GM10266 (cell line): ENCODE data around the gene SLC25A45.

Experiments used
- DNase-seq: peaks from one replicate; pipeline ENCODE4 v3.0.0; 2012; ENCODE audit errors: extremely low spot score
- TF ChIP-seq, protein P1 (sequence below): IDR thresholded peaks from 2 replicates; pipeline ENCODE4 v1.5.1; 2012; ENCODE audit warnings: mild to moderate bottlenecking, low read depth; ENCODE audit not compliant: control insufficient read depth, insufficient read depth; ENCODE audit errors: missing control alignments

SLC25A45 gene

DNA sequence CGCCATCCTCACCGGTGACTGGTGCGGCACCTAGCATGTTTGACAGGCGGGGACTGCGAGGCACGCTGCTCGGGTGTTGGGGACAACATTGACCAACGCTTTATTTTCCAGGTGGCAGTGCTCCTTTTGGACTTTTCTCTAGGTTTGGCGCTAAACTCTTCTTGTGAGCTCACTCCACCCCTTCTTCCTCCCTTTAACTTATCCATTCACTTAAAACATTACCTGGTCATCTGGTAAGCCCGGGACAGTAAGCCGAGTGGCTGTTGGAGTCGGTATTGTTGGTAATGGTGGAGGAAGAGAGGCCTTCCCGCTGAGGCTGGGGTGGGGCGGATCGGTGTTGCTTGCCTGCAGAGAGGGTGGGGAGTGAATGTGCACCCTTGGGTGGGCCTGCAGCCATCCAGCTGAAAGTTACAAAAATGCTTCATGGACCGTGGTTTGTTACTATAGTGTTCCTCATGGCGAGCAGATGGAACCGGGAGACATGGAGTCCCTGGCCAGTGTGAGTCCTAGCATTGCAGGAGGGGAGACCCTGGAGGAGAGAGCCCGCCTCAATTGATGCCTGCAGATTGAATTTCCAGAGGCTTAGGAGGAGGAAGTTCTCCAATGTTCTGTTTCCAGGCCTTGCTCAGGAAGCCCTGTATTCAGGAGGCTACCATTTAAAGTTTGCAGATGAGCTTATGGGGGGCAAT is 41.2 kb upstream of the SLC25A45 start:
- no peak for DNase-seq

DNA sequence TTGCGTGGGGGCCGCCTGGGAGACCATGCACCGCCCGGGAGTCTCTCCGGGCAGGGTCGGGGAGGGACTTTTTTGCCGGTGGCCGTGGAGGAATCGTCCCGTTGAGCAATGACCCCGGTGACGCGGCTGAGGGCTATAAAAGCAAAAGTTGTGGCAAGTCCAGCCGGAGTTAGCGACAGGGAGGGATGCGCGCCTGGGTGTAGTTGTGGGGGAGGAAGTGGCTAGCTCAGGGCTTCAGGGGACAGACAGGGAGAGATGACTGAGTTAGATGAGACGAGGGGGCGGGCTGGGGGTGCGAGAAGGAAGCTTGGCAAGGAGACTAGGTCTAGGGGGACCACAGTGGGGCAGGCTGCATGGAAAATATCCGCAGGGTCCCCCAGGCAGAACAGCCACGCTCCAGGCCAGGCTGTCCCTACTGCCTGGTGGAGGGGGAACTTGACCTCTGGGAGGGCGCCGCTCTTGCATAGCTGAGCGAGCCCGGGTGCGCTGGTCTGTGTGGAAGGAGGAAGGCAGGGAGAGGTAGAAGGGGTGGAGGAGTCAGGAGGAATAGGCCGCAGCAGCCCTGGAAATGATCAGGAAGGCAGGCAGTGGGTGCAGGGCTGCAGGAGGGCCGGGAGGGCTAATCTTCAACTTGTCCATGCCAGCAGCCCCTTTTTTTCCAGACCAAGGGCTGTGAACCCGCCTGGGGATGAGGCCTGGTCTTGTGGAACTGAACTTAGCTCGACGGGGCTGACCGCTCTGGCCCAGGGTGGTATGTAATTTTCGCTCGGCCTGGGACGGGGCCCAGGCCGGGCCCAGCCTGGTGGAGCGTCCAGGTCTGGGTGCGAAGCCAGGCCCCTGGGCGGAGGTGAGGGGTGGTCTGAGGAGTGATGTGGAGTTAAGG is 40.4 kb upstream of the SLC25A45 start, which contains the start of gene NEAT1:
TSS of gene NEAT1 (plus strand) at position 166 of the 883 bp plus-strand sequence.
- peak; percentile 81 for DNase-seq
- TF ChIP-seq, protein P1, sequence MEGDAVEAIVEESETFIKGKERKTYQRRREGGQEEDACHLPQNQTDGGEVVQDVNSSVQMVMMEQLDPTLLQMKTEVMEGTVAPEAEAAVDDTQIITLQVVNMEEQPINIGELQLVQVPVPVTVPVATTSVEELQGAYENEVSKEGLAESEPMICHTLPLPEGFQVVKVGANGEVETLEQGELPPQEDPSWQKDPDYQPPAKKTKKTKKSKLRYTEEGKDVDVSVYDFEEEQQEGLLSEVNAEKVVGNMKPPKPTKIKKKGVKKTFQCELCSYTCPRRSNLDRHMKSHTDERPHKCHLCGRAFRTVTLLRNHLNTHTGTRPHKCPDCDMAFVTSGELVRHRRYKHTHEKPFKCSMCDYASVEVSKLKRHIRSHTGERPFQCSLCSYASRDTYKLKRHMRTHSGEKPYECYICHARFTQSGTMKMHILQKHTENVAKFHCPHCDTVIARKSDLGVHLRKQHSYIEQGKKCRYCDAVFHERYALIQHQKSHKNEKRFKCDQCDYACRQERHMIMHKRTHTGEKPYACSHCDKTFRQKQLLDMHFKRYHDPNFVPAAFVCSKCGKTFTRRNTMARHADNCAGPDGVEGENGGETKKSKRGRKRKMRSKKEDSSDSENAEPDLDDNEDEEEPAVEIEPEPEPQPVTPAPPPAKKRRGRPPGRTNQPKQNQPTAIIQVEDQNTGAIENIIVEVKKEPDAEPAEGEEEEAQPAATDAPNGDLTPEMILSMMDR, result no peak

More for the DNA sequence above, 41.2 kb upstream of the SLC25A45 start:
- TF ChIP-seq, protein P1, result no peak

DNA sequence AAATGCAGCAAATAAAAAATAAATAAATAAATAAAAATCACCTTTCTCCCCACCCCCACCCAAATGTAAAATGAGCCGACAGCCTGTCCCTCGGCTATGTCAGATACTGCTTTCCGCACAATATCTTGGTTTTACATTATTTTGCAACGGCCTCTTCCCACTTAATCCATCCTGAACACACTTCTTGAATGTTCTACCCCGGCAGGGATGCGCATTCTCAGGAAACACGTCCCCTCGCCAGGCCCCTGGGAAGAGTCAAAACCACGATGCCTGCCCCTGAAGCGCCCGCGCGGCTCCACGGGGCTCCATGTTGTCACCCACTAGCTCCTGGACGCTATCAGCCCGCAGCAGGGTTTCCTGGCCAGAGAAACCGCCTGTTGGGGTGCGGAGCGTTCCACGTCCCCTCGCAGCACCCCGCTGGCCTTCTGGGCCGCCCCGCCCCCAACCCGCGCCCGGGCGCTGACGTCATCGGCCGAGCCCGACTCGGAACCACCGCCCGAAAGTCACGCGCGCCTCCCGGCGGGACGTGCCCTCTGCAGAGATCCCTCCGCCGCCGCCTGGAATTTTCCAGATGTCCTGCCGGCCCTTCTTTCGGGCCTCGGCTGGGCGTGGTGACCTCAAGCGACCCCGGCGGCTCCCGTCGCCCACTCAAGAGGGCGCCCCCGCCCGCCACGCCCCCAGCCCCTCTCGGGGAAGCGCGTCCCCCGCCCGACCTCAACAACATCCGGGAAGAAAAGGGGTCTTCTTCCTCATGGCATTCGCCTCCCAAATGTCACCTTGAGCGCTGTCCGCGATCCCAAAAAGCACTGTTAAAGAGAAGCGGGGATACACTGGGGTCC is 39.6 kb upstream of the SLC25A45 start:
- peak; percentile 82 for DNase-seq
- TF ChIP-seq, protein P1, result no peak

DNA sequence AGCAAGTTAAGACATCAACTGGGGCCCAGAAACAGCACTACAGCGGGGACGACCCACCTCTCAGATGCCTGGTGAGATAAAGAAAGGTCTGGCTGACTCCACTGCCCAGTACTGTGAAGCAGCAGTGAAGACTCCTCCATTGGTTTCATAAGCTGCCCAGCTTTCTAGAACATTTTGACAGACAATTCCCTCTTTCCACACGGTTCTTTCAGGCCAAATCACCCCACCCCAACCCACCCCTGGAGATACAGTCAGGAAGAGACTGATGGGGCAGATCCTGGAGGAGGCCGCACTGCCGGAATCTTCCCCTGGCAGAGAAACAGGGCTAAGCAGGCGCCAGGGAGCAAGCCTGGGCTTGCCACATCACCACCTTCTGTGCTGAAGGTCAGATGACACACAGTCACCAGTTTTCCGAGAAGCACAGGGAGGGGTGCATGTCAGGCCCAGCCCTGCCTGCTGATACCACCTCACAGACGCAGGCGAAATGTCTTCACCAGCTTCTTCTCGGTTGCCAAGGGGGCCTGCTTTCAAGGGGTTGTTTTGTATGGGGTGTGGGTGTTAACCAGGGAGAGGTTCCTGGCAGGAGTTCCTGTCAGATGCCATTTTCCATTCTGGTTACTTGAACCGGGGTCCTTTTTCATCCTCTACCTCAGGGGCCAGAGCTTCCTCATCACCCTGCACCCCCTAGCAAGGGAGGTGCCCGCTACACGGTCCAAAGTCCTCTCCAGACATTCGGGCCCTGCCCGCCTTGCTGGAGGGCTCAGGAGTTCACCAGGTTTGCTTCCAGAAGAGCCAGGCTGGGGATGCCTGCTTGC is 38.7 kb upstream of the SLC25A45 start:
- no peak for DNase-seq
- TF ChIP-seq, protein P1, result no peak

DNA sequence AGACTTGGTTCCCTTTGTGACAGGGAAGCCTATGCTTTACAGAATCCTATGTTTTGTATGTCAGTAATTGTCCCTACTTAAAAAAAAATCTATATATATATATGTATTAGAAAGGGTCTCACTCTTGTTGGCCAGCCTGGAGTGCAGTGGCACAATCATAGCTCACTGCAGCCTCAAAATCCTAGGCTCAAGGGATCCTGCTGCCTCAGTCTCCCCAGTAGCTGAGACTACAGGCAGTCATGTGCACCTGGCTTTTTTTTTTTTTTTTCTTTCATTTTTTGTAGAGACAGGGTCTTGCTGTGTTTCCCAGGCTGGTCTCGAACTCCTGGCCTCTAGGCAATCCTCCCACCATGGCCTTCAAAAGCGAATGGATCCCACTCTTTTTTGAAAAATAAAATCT is 38.1 kb upstream of the SLC25A45 start:
- TF ChIP-seq, protein P1, result no peak
- DNase-seq, result no peak

DNA sequence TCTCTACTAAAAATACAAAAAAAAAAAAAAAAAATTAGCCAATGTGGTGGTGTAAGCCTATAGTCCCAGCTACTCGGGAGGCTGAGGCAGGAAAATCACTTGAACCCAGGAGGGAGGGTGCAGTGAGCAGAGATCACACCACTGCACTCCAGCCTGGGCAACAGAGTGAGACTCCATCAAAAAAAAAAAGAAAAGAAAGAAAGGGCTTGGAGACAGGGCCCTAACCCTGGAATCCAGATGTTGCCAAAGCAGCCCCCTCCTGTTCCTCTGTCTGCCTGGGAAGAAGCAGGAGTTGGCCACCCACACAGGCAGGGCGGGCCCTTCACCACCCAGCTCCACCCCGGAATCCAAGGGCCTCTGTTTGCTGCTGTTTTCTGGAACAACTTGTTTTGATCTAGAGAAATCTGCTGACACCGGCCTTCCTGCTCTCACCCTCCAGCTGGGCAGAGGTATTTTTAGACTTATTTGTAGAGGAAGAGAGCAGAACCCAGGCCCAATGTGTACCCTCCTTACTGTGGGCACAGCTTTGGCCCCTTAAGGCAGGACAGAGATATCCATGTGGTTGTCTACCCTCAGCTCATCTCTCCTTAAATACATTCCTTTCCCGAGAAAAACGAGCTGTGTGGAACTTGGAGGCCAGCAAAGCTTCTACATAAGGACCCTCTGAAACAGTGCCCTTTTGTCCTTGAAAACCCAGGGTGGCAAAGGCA is 37.5 kb upstream of the SLC25A45 start:
- DNase-seq, result no peak
- TF ChIP-seq, protein P1, result no peak
